ENCODE results near the gene DPH3. TPM values are rescaled to one million over a fixed set of nuclear protein-coding genes. Genes with fewer than 3 reads are reported as not detected.
"Not testable (repeated sequence)": the region's sequence is repeated elsewhere in the genome, so short reads cannot be mapped to it uniquely, and the experiment has no call there.

DPH3 gene
- total RNA-seq (2014; rRNA removed; shearing (Covaris generic)), result 12.5 and 15.1 TPM in 2 replicates

- DNase-seq (ENCODE audit: low read depth), result peak; percentile 98
Measured at GRCh38 chr3:16264708-16265454, at the start of gene DPH3, which contains the start of gene OXNAD1. DPH3 (minus strand) TSS chr3:16264943; CDS start chr3:16264876, 67 bp downstream. OXNAD1 (plus strand) TSS chr3:16265212; CDS start chr3:16270953, 5,741 bp downstream.

DNA sequence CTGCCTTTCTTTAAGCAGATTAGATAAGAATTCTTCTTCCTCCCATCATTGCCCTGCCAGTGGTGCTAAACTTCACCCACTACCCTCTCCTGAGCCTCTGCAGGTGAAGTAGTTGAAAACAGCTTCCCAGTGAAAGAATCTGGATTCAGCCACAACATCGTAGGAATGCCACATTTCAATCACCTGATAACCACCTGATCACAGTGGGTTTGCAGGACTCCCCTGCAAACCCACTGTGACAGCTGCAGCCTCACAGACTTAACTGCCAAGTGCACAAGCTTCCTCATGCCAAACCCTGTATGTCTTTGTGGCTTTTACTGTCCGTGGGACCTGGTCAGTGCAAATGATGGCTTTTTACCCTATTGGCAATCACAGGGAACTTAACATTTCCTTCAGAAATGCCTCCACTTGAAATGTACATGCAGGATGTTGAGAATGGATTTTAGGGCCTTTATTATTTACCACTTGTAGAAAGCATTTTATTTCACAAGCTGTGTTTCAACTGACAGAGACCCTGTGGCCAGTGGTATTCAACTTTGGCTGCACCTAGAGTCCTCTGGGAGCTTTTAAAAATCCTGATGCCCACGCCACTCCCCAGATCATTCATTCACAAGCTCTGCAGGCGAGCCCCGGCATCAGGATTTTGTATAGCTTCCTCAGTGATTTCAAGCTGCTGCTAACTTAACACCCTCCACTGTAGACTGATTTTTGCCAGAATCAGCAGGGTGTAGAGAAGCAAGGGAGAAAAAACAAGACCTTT lies 49.3 kb upstream of the DPH3 start:
- no peak for DNase-seq (ENCODE audit: low read depth)

GRCh38 chr3:16311960-16312451 lies 47.3 kb upstream of the DPH3 start:
- DNase-seq (ENCODE audit: low read depth), result peak; percentile 25

GRCh38 chr3:16310486-16310885 lies 45.7 kb upstream of the DPH3 start:
- not testable (repeated sequence) for DNase-seq (ENCODE audit: low read depth)

DNA sequence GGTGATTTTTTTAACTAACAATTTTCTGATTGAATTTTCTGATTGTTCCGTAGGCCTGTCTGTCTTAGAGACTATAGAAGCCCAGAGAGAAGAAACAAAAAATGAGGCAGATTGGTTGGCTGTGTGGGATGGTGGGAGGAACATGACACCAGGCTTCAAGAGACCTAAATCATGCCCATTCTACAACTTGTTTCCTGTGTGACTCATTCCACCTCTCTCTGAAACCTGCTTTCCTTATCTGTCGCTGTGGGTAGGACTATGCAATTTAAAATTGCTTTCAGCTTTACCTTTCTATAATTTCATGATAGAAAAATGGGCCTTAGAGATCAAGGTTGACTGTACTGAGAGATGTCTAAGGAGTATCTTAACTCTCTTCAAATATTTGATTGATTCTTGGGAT lies 44.8 kb upstream of the DPH3 start:
- DNase-seq (ENCODE audit: low read depth), result peak; percentile 77

DNA sequence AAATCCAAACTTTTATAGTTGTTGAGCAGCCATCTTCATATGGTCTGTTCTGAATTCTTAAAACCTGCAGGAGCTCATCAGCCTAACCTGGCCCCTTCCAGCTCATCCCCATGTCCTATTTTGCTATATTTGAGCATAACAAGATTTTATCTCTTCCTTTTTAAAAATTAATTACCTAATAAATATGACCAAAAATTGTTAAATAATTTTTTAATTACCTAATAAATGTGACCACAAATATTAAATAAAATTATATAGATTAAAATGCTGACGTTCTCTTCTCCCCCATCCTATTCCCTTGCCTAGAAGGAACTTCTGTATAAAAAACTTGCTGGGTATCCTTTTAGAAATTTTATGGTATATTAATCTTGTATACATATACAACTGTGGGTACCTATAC lies 44.0 kb upstream of the DPH3 start:
- DNase-seq (ENCODE audit: low read depth), result no peak

GRCh38 chr3:16307832-16308531 lies 43.2 kb upstream of the DPH3 start:
- no peak for DNase-seq (ENCODE audit: low read depth)

- DNase-seq (ENCODE audit: low read depth), result no peak
Measured at GRCh38 chr3:16305111-16305541, 40.4 kb upstream of the DPH3 start.

DNA sequence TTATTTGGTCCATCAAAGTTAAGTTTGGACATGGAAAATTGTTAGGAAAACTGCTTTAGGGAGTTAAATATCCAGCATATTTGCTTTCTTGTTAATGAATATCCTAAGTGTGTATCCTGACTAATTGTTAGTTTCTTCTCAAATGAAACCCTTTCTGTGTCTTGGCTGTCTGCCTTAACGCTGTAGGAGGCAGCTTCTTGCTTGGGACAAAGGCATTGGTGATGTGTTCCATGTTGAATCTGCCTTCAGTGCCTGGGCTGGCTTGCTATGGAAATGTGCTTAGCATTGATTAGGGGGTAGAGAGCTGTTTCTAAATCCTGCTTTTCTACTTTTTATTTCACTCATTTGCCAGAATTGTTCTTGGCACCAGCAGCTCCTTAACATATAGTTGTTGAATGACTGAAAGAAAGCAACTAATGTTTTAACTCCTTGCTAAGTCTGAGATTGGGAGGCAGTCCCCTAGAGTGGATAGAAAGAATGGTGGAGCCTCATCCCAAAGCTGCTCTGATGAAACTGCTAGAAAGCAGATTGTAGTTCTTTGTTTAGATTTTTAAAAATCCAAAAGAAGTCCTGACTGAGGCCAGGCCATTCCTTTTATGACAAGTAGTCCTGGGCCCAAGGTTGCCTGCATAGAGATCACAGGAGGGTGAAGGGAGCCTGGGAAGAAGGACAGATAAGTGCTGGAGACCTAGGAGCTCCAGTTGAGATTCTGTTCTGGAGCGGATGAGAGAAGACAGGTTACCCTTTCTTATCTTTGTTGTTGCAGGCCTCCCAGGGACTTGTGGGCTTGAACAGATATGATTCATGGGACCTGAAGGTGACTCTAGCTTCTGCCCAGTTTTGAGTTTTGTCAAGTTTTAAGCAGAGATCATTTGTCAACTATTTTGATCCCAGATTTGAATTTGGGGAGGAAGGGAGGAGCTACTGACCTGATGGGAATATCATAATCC lies 39.6 kb upstream of the DPH3 start:
- DNase-seq (ENCODE audit: low read depth), result no peak

GRCh38 chr3:16303037-16303575 lies 38.4 kb upstream of the DPH3 start:
- no peak for DNase-seq (ENCODE audit: low read depth)

DNA sequence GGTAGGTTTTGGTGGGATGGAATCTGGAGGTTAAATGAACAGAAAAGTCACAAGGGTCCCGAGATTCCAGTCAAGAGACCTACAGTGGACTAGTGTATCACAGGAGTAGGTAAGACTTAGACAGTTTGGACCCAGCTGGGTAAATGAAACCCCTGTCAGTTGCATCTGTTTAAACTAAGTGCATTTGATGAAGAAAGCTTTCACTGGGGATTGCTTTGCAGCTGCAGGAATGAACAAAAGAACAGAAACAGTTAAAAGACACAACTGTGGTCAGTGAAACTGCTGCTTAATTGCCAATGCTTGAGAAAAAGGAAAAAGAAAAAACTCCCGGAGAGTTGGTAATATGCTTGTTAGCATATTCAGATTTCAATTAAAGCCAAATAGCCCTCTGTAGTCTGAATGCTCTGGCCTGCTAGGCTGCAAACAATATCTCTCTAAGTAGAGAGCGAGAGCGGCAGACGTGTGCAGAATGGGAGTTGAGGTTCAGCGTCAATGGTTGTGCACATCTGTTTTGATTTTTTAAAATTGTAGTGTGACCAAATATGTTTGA lies 37.4 kb upstream of the DPH3 start:
- DNase-seq (ENCODE audit: low read depth), result no peak

DNA sequence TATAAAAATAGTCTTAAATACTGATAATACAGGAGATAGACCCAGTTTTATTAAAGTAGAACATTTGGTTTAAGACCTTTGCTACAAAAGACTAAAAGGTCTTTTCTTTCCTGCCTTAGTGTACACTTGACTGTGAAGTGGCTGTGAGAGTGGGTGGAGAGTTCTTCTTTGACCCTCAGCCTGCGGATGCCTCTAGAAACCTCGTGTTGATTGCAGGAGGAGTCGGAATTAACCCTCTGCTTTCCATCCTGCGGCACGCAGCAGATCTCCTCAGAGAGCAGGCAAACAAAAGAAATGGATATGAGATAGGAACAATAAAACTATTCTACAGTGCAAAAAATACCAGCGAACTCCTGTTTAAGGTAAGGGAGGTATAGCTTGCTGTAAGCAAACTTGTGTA lies 36.8 kb upstream of the DPH3 start:
- no peak for DNase-seq (ENCODE audit: low read depth)

DNA sequence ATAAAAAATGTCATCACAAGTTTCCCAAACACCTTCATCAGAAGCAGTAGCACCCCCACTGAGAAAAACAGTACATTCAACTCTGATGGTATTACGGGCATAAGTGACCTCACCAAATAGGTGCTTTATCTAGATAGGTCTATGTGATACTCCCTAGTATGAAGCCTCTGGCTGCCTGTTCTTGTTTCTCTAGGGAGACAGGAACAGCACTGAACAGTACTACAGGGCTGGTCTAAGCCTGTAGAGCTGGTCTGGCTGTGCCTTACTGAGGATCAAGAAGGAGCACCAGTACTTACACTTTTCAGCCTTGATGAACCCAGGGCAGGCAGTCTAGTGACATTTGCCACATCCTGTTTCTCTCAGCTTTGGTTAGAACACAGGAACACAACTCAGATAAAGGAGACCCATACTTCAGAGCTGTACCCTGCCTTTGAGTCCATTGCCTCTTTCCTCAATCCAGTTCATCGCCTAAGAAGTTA lies 36.2 kb upstream of the DPH3 start:
- no peak for DNase-seq (ENCODE audit: low read depth)

DNA sequence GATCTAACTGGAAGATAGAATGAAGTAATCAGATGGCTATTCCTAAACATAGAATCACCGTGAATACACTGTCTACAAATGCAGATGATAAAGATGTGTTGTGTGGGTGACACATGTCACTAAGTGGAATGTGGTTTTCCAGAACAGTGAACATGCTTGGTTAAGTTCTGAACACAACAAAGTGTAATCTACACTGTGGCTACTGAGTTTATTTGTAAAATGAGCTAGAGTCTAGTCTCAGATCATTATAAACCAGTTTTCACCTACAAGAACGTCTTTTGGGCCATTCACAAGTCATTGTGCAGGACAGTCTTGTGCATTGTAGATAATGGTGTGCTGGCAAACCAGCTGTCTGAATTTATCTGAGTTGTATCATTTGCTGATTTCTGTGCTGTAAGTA lies 35.6 kb upstream of the DPH3 start:
- DNase-seq (ENCODE audit: low read depth), result peak; percentile 43

DNA sequence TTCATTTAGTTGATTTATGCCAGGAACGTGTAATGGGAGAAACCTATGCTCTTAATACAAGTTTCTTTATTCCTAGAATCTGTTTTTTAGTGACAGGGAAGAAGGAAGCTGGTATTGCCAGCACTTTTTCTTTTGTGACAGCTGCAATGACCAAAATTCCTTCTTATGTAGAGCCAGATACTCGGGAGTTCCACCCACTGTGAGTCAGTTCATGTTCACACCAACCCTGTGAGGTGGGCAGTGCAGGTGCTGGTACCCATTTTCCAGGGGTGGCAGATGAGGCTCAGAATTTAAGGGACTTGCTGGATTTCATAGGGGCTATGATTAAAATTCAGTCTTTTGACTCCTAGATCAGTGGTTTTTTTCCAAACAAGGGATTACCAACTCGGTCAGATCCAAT lies 35.0 kb upstream of the DPH3 start:
- no peak for DNase-seq (ENCODE audit: low read depth)

DNA sequence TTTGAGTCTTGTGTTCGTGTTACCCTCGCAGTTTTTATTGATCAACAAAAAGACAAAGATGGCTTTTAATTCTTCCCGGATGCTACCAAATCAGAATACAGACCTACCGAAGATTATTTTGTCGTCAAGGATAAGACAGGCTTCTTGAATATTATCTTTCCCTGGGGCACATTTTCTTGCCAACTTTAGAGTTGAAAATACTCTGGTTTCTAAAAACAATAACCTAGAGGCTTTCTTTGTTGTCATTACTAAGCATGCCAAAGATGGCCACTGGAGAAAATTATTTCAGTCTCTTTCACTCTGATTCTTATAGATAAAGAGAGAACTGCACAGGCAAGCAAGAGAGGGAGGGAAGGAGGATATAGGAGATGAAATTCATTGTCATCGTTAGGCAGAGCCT lies 34.1 kb upstream of the DPH3 start:
- DNase-seq (ENCODE audit: low read depth), result no peak

- no peak for DNase-seq (ENCODE audit: low read depth)
Measured at GRCh38 chr3:16297997-16298885, 33.5 kb upstream of the DPH3 start.

DNA sequence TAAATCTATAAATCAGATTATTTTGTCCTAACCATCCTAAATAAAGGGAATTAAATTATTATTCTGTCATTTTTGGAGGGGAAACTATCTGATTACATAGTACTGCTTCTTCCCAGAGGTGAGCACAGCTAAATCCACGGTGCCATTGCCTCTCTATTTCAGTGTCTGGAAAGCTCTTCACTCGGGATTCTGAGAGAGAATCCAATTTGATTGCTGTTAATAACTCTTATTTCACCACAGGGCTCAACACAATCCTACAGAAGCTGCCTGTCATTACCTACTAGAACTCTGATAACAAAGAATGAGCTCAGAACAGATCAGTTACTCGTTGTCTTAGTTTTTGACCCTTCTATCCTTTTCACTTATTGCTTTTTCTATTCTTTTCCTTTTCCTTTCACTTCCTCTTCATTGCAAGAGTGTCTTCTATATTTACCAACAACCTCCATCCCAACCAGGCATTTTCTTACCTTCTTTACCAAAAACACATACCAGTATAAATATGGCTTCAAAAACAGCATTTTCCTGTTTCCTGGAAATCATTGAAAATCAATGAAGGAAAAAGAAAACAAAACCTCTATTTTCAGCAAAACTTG lies 30.7 kb upstream of the DPH3 start:
- DNase-seq (ENCODE audit: low read depth), result no peak

GRCh38 chr3:16294844-16295243 lies 30.1 kb upstream of the DPH3 start:
- no peak for DNase-seq (ENCODE audit: low read depth)

Data from Daoy (cell line).